CD4-positive, alpha-beta T cell (primary cell): ENCODE results near the gene TGIF2. TPM values are rescaled to one million over a fixed set of nuclear protein-coding genes. Genes with fewer than 3 reads are reported as not detected.

Experiments
- ATAC-seq: fragments of 200-7000 bp; cut with Tn5 transposase; one replicate; pipeline ENCODE4 v1.10.0; 2022; ENCODE audit warnings: mild to moderate bottlenecking; ENCODE audit not compliant: poor library complexity
- CTCF ChIA-PET: fragments of 350-600 bp; sonication (Branson Sonifier 250); formaldehyde crosslinking; loops from one replicate; lab custom pipeline; 2021; ENCODE audit warnings: antibody characterized with exemption, inconsistent platforms; lab: Charles Lee
- POLR2A ChIA-PET: fragments of 350-600 bp; sonication (Branson Sonifier 250); formaldehyde crosslinking; loops from one replicate; lab custom pipeline; 2021; ENCODE audit warnings: antibody characterized with exemption, inconsistent platforms; lab: Charles Lee
- DNase-seq, 14 experiments: peaks; one replicate each; pipeline ENCODE4 v3.0.0-alpha.2; 2013 to 2020; ENCODE audit warnings: mixed read lengths in 2 of 14
- H3K27ac ChIP-seq, 2 donors: one replicate each; pipeline versions ENCODE4 v1.5.1 to v1.7.0; 2013; ENCODE audit warnings: low read length in 2 of 2, low read depth in 1 of 2, mild to moderate bottlenecking in 1 of 2
- H3K27me3 ChIP-seq, 2 experiments: 1 replicate in 1 of 2; 2 replicates in 1 of 2; pipeline versions ENCODE4 v1.6.1 to v1.7.0; 2013; ENCODE audit warnings: low read length in 2 of 2, control low read depth in 1 of 2, mild to moderate bottlenecking in 1 of 2, moderate library complexity in 1 of 2; ENCODE audit not compliant: insufficient read depth in 2 of 2, control insufficient read depth in 1 of 2
- H3K36me3 ChIP-seq: one replicate; pipeline ENCODE4 v1.6.1; 2013; ENCODE audit warnings: low read length, control low read depth; ENCODE audit not compliant: insufficient read depth
- H3K4me1 ChIP-seq: one replicate; pipeline ENCODE4 v1.6.1; 2013; ENCODE audit warnings: low read length, control low read depth; ENCODE audit not compliant: insufficient read depth
- H3K4me3 ChIP-seq: one replicate; pipeline ENCODE4 v1.5.1; 2013; ENCODE audit warnings: mild to moderate bottlenecking, low read length, moderate library complexity
- H3K9me3 ChIP-seq, 2 experiments: 1 replicate in 1 of 2; 2 replicates in 1 of 2; pipeline versions ENCODE4 v1.6.1 to v1.7.0; 2013; ENCODE audit warnings: low read length in 2 of 2, mild to moderate bottlenecking in 2 of 2, control low read depth in 1 of 2, moderate library complexity in 1 of 2; ENCODE audit not compliant: control insufficient read depth in 1 of 2, insufficient read depth in 1 of 2
- H3K27ac Mint-ChIP-seq: one replicate; pipeline ENCODE4 v1.8.0; 2020; ENCODE audit warnings: mixed read lengths
- H3K27me3 Mint-ChIP-seq: one replicate; pipeline ENCODE4 v1.8.0; 2021; ENCODE audit warnings: mixed read lengths
- H3K36me3 Mint-ChIP-seq: one replicate; pipeline ENCODE4 v1.8.0; 2021; ENCODE audit warnings: low read depth, mixed read lengths
- H3K4me1 Mint-ChIP-seq: one replicate; pipeline ENCODE4 v1.8.0; 2021; ENCODE audit warnings: low read depth, mixed read lengths
- H3K4me3 Mint-ChIP-seq: one replicate; pipeline ENCODE4 v1.8.0; 2020; ENCODE audit warnings: mild to moderate bottlenecking, mixed read lengths
- H3K9me3 Mint-ChIP-seq: one replicate; pipeline ENCODE4 v1.8.0; 2020; ENCODE audit warnings: mixed read lengths
- CTCF ChIP-seq: fragments of 200-600 bp; IDR thresholded peaks from one replicate; pipeline ENCODE4 v1.8.0; 2022; ENCODE audit warnings: antibody characterized with exemption, mild to moderate bottlenecking
- intact Hi-C, 2 experiments: fragments of 100-400 bp; cut with DNase I in 1 of 2; cut with micrococcal nuclease in 1 of 2; formaldehyde crosslinking; loops; one replicate each; pipeline versions ENCODE4 v1.15.1 to v1.9.0; 2023 to 2025; cut with DNase I, micrococcal nuclease
- total RNA-seq, 174 experiments: library from RNA in 2 of 174; stranded (reverse) in 2 of 174; gene quantifications; one replicate each; pipeline ENCODE4 v1.2.3 and lab custom pipeline; 2021 to 2026

The TGIF2 gene
- total RNA-seq, 2 experiments from 2014 or later = 29.2 to 34.5 TPM

- intact Hi-C loops = no loop called here
- Histone ChIP-seq H3K27ac (no peak overlapping the region), H3K4me1 (no peaks in the 10 kb centered on the region), H3K9me3 (no peaks in the 10 kb centered on the region), H3K36me3 (peaks cover 50% of the 10 kb centered on the region), H3K27me3 (no peaks in the 10 kb centered on the region), H3K4me3 (no peak overlapping the region)
- no peak overlapping the region for H3K27ac Mint-ChIP-seq
- no peak for TF ChIP-seq CTCF
- ChIA-PET CTCF (no interaction called here), POLR2A (interaction anchor here (0.5 kb wide), 1 partner anchor 382 kb away, joined by 3 read pairs; no protein-coding TSS in a partner anchor)
- no peak overlapping the region for H3K4me3 Mint-ChIP-seq
- no peak for DNase-seq
- no peaks in the 10 kb centered on the region for H3K4me1 Mint-ChIP-seq
- no peaks in the 10 kb centered on the region for H3K27me3 Mint-ChIP-seq
- ATAC-seq = no peak
- H3K9me3 Mint-ChIP-seq = no peaks in the 10 kb centered on the region
- H3K36me3 Mint-ChIP-seq = peaks cover 49% of the 10 kb centered on the region
Observed at GRCh38 chr20:36527331-36528125, 45.9 kb upstream of the TGIF2 start.

DNA sequence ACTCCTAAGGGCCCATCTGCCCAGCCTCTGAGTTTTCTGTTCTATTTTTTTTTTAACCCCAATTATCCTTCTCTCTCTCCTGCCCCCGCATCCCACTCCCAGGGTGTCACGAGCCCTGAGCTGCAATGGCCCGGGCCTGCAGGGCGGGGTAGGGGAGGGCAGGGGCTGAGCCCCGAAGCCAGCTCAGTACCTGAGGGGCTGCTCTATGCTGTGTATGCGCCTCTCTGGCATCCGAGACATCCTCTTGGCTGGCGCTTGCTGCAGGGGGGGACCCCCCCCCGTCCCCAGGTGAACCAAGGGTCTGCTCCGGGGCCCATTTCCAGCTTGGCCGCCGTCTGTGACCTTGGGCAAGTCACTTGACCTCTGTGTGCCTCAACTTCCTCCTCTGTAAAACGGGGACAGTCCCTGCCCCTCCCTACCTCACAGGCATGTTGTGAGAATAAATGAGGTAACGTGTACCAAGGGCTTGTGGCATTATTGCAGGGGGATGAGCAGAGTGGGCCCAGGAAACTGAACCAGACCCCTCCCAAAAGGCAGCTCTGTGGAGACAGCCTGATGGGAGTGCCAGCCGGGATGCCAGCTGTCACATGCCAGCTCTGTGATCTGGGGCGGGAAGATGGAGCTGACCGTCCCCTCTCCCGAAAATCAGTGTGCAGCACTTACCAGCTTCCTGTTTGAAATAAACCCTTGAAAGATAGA is 45.1 kb upstream of the TGIF2 start:
- Mint-ChIP-seq H3K4me3 (no peak overlapping the region), H3K27me3 (no peaks in the 10 kb centered on the region), H3K4me1 (no peaks in the 10 kb centered on the region), H3K36me3 (peaks cover 46% of the 10 kb centered on the region), H3K9me3 (no peaks in the 10 kb centered on the region), H3K27ac (no peak overlapping the region)
- no peaks in the 10 kb centered on the region for H3K4me1 ChIP-seq
- DNase-seq = no peak
- ATAC-seq = no peak
- intact Hi-C loops = no loop called here
- H3K27me3 ChIP-seq = no peaks in the 10 kb centered on the region
- H3K36me3 ChIP-seq = peaks cover 43% of the 10 kb centered on the region
- H3K9me3 ChIP-seq = no peaks in the 10 kb centered on the region
- TF ChIP-seq CTCF = no peak
- H3K4me3 ChIP-seq = no peak overlapping the region
- H3K27ac ChIP-seq = no peak overlapping the region
- CTCF ChIA-PET = no interaction called here
- POLR2A ChIA-PET = no interaction called here

DNA sequence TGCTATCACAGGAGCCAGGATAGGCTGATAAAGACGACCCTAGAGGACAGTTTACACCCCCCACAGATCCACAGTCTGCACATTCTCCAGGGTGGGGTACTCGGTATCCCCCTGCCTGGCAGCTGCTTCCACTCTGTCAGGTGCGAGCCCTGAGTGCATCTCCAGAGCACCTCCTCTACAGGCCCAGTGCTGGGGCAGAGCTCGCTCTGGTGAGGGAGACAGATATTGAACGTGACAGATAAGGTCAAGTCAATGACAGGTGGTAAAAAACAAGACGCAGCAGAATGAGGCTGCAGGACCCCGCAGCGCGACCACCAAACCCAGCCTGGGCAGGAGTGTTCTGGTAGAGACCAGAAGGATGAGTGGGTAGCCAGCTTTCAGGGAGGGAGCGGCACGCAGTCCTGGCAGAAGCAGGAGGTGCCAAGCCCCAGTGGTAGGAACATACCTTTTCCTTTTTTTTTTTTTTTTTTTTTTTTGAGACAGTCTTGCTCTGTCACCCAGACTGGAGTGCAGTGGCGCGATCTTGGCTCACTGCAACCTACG is 44.5 kb upstream of the TGIF2 start:
- Mint-ChIP-seq H3K9me3 (no peaks in the 10 kb centered on the region), H3K4me1 (no peaks in the 10 kb centered on the region), H3K27ac (no peak overlapping the region), H3K4me3 (no peak overlapping the region), H3K27me3 (no peaks in the 10 kb centered on the region), H3K36me3 (peaks cover 42% of the 10 kb centered on the region)
- Histone ChIP-seq H3K4me1 (no peaks in the 10 kb centered on the region), H3K27me3 (no peaks in the 10 kb centered on the region), H3K9me3 (no peaks in the 10 kb centered on the region), H3K27ac (no peak overlapping the region), H3K36me3 (peaks cover 40% of the 10 kb centered on the region), H3K4me3 (no peak overlapping the region)
- CTCF ChIA-PET = no interaction called here
- ATAC-seq (no peak), DNase-seq (no peak)
- no peak for TF ChIP-seq CTCF
- intact Hi-C loops = no loop called here
- POLR2A ChIA-PET = no interaction called here
